ENCODE data around the gene COL18A1. TPM values are rescaled to one million over a fixed set of nuclear protein-coding genes. Genes with fewer than 3 reads are reported as not detected.

The COL18A1 gene
- total RNA-seq, 1 donor from 2014 or later, result 535 TPM

DNA sequence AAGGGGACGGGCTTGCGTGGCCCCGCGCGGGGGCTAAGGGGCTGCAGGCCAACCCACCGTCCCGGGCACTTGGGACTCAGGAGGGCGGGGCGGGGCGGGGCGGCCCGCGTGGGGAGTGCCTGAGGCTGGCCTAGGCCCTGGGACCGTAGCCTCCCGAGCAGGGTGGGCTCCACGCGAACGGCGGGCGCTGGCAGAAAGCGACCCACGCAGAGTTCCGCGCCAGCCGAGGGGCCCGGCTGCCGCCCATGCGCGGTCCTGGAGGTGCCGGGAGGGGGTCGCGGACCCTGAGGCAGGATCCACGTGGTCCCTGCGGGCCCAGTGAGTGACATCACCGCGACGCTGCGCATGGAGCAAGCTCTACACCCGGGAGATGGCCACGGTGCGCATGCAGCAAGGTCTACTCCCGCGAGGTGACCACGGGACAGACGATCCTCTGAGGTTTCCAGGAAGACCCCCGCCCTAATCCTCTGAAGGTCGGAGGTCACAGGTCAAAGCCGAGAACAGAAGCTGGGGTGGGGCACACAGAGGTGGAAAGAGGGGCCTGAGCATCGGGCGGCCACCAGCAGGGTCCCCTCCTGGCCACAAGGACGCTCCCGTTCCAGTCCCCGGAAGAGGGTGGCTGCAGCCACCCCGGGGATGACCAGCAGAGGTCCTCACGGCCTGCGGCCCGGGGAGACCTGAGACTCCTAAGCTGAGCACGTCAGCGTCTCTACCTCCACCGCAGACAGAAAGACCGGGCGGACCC lies 150.8 kb downstream of the COL18A1 start:
- peak; percentile 44 for DNase-seq (ENCODE audit: low read depth)
- TF ChIP-seq, protein P1, sequence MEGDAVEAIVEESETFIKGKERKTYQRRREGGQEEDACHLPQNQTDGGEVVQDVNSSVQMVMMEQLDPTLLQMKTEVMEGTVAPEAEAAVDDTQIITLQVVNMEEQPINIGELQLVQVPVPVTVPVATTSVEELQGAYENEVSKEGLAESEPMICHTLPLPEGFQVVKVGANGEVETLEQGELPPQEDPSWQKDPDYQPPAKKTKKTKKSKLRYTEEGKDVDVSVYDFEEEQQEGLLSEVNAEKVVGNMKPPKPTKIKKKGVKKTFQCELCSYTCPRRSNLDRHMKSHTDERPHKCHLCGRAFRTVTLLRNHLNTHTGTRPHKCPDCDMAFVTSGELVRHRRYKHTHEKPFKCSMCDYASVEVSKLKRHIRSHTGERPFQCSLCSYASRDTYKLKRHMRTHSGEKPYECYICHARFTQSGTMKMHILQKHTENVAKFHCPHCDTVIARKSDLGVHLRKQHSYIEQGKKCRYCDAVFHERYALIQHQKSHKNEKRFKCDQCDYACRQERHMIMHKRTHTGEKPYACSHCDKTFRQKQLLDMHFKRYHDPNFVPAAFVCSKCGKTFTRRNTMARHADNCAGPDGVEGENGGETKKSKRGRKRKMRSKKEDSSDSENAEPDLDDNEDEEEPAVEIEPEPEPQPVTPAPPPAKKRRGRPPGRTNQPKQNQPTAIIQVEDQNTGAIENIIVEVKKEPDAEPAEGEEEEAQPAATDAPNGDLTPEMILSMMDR (conservative IDR thresholded peaks at IDR 0.05; ENCODE audit: low read depth, low read length), result peak; percentile 89
- H3K4me3 ChIP-seq (ENCODE audit: low read depth, low read length), result peak overlapping the region; percentile 61

DNA sequence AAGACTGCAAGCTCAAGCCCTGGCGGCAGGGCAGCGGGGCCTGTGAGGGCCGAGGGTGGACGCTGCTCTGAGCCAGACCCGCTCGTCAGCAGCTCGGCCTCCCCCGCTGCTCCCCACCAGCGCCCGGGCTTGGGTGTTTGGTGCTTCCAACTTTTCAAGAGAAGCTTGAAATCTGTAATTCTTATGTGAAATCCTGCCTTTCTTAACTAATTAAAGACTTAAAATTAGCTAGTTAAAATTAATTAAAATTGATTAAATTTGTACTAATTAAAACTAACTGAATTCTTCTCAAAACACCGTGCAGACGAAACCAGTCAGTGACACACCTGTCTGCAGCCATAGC lies 151.3 kb downstream of the COL18A1 start:
- DNase-seq (ENCODE audit: low read depth), result no peak
- H3K4me3 ChIP-seq (ENCODE audit: low read depth, low read length), result peak overlapping the region; percentile 12
- TF ChIP-seq, protein P1 (conservative IDR thresholded peaks at IDR 0.05; ENCODE audit: low read depth, low read length), result no peak

DNA sequence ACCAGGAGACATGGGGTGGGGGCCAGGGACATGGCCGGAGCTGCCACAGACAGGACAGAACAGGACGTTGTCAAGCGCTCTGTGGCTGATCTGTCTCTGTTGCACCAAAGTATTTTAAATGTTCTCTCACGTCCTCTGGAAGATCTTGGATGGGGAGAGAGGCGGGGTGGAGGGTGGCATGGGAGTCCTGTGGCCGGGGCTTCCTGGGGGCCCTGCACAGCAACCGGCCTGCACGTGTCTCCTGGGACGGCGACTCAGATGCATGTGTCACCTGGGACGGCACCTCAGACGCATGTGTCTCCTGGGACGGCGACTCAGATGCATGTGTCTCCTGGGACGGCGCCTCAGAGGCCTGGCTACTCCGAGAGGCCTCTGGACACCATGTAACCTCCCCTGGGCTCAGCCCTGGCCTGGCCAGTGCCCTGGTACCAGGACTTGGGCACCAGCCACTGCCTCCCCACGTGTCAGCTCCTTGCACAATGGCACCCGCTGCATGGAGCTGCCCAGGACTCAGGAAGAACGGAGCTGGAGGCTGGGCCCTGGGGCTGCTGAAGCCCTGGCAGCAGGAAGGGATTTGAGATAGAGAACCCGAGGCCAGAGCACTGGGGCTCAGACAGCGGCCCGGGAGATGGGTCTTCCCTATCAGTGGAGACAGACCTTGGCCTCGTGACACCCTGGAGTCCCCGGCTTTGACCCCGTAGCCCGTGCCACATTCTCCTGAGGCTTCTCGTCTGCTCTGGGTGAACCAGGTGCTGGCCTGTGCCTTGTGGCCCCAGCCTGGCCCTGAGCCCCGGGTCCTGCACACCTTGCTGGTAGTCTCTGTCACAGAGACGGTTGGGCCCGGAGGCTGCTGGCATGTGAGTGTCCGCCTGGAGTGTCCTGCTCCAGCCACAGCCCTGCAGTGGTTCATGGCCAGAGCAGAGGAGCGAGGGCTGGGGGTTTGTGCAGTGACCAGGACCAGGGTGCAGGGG lies 152.0 kb downstream of the COL18A1 start:
- no peak overlapping the region for H3K4me3 ChIP-seq (ENCODE audit: low read depth, low read length)
- no peak for DNase-seq (ENCODE audit: low read depth)
- TF ChIP-seq, protein P1 (conservative IDR thresholded peaks at IDR 0.05; ENCODE audit: low read depth, low read length), result no peak

DNA sequence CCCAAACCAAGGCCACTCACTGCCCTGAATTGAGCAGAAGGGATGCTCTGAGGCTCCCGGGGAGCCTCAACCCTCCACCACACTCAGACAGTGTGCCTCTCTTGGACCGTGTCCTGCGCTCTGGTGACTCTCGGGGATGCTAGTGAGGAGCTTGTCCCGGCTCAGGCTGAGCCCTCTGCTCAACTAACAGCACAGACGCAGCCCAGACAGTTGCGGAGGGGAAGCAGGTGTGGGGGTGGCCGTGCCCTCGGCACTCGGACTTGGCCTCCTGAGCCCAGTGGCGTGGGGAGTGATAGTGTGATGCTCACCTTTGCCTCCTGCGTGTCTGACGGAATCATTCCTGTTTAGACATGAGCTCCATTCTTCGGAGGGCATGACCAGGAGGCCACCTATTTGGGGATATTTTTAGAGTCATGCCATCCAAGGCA lies 152.7 kb downstream of the COL18A1 start:
- DNase-seq (ENCODE audit: low read depth), result no peak

DNA sequence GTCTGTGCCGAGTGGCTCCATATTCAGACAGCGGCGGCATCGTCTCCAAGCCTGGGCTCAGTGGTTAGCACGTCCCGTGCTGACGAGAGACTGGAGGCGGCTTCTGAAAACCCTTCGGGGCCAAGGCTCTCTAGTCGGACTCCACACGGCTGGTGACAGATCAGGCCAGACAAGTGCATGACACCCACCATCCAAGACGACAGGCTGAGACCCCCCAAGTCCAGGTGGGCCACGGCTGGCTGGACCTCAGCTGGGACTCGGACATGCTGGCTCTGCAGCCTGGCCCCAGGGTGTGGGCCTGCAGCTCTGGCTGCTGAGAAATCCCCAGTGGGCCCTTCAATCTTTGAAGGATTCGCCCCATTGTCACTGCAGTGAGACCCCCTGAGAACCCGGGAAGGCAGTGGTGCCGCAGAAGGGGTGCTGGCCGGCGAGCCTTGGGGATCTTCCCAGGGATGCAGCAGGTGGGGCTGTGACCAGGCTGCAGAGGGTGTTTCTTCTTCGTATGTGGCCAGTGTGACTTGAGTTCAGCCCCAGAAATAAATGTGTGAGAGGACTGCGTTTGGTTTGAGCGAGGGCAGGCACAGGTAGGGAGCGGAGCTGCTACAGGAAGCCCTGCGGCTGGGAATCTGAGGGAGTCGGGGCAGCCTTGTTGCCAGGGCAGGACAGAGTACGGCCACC lies 153.2 kb downstream of the COL18A1 start:
- no peak overlapping the region for H3K4me3 ChIP-seq (ENCODE audit: low read depth, low read length)
- no peak for DNase-seq (ENCODE audit: low read depth)
- TF ChIP-seq, protein P1 (conservative IDR thresholded peaks at IDR 0.05; ENCODE audit: low read depth, low read length), result no peak

More for the DNA sequence above, 152.7 kb downstream of the COL18A1 start:
- TF ChIP-seq, protein P1 (conservative IDR thresholded peaks at IDR 0.05; ENCODE audit: low read depth, low read length), result no peak
- H3K4me3 ChIP-seq (ENCODE audit: low read depth, low read length), result no peak overlapping the region

DNA sequence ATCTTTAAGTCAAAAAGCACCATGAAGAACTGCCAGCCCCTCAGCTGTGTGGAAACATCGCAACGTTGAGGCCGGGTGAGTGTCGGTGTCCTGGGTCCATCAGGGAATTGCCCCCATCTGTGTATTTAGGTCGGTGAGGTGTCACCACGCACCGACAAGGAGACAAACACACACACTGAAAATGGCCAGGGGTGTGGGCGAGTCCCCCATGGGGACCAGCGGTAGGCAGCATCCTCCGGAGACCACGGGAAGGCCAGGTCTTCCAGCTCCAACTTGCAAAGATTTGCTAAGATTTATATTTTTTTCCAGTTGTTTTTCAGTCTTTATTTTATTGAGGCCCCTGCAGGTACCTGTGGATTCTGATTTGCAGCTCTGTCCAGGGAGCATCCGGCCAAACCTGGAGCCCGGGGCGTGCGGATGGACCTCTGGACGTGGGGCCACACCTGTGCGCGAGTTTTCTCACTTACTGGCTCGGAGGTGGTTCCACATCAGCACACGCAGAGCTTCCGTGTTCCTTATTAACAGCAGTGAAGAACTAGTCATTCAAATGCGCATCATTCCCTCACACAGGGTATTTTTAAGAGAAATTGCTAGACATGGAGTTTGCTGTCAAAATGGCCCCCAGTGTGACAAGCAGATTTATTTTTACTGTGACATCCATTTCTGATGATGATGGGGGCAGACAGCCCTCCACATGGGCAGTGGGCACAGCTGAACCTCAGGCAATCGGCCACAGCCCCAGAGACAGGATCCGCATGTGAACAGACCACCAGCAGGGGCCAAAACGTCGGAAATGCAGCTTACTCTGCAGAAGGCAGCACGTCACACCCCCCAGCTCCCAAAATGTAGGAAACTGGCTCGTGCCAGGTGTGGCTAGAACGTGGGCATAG lies 154.5 kb downstream of the COL18A1 start:
- DNase-seq (ENCODE audit: low read depth), result no peak
- TF ChIP-seq, protein P1 (conservative IDR thresholded peaks at IDR 0.05; ENCODE audit: low read depth, low read length), result no peak
- H3K4me3 ChIP-seq (ENCODE audit: low read depth, low read length), result no peak overlapping the region

All from epithelial cell of proximal tubule (primary cell).